Measurements from ENCODE around the gene IP6K2.

DNA sequence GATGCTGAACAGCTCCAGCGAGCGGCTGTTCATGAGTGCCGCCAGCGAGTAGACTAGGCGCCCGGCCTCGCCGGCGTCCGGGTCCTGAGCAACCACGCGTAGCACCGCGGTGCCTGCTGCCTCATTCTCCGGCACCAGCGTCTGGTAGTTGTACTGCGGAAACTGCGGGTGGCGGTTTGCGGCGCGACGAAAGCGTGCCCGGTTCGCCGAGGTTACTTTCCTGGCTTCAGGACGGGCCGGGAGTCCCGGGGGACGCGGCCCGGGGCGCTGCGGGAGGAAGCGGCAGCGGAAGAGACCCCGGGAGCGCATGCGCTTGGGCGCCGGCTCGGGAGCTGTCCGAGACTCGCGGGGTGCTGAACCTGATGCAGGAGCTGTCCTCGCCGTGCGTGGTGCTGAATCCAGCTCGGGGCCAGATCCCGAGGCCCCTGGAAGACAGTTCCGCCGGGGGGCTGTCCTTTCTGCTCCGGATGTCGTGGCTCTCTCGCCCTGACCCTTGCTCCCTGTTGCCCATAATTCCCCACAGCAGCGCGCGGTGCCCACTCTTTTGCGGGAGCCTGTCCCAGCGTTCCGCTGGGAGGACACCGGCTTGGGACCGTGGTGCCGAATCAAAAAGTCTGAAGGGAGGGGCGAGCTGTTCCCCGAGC, 55.4 kb downstream of the IP6K2 start:
- TF ChIP-seq, protein P1, sequence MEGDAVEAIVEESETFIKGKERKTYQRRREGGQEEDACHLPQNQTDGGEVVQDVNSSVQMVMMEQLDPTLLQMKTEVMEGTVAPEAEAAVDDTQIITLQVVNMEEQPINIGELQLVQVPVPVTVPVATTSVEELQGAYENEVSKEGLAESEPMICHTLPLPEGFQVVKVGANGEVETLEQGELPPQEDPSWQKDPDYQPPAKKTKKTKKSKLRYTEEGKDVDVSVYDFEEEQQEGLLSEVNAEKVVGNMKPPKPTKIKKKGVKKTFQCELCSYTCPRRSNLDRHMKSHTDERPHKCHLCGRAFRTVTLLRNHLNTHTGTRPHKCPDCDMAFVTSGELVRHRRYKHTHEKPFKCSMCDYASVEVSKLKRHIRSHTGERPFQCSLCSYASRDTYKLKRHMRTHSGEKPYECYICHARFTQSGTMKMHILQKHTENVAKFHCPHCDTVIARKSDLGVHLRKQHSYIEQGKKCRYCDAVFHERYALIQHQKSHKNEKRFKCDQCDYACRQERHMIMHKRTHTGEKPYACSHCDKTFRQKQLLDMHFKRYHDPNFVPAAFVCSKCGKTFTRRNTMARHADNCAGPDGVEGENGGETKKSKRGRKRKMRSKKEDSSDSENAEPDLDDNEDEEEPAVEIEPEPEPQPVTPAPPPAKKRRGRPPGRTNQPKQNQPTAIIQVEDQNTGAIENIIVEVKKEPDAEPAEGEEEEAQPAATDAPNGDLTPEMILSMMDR (conservative IDR thresholded peaks at IDR 0.05 in 1 of 2, IDR thresholded peaks at IDR 0.05 in 1 of 2; ENCODE audit: extremely low read depth in 1 of 2, insufficient read depth in 1 of 2, low read depth in 1 of 2, low read length in 2 of 2): no peak
- TF ChIP-seq EZH2 (IDR thresholded peaks at IDR 0.05; ENCODE audit: borderline replicate concordance, low read length): no peak

Data from mammary epithelial cell (primary cell).